ENCODE results near the gene CKMT2. TPM values are rescaled to one million over a fixed set of nuclear protein-coding genes. Genes with fewer than 3 reads are reported as not detected.
A peak's percentile ranks its signal among the peaks of the same experiment; 100 is the strongest.

Gene CKMT2
- total RNA-seq, 1 experiment from 2014 or later: not detected

GRCh38 chr5:81213070-81213469 is 20.1 kb upstream of the CKMT2 start:
- no peak overlapping the region for H3K4me2 ChIP-seq (ENCODE audit: low read length)
- no TSS peak for BruUV-seq (replicated peaks)
- H3K36me3 ChIP-seq (ENCODE audit: low read depth, low read length): no peaks in the 10 kb centered on the region
- H3K79me2 ChIP-seq (ENCODE audit: low read length): no peaks in the 10 kb centered on the region
- ChIA-PET CTCF (no interaction called here), POLR2A (ENCODE audit: unreplicated experiment) (no interaction called here)
- H3F3A ChIP-seq (ENCODE audit: low read length, unreplicated experiment): no peaks in the 10 kb centered on the region
- no peaks in the 10 kb centered on the region for H3K9me2 ChIP-seq (replicated peaks; ENCODE audit: low read length)
- ATAC-seq: no peak
- H4K20me1 ChIP-seq (ENCODE audit: low read length): no peaks in the 10 kb centered on the region
- TF ChIP-seq, protein P1, sequence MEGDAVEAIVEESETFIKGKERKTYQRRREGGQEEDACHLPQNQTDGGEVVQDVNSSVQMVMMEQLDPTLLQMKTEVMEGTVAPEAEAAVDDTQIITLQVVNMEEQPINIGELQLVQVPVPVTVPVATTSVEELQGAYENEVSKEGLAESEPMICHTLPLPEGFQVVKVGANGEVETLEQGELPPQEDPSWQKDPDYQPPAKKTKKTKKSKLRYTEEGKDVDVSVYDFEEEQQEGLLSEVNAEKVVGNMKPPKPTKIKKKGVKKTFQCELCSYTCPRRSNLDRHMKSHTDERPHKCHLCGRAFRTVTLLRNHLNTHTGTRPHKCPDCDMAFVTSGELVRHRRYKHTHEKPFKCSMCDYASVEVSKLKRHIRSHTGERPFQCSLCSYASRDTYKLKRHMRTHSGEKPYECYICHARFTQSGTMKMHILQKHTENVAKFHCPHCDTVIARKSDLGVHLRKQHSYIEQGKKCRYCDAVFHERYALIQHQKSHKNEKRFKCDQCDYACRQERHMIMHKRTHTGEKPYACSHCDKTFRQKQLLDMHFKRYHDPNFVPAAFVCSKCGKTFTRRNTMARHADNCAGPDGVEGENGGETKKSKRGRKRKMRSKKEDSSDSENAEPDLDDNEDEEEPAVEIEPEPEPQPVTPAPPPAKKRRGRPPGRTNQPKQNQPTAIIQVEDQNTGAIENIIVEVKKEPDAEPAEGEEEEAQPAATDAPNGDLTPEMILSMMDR (conservative IDR thresholded peaks at IDR 0.05; ENCODE audit: low read depth, low read length): no peak
- TF ChIP-seq EZH2 (IDR thresholded peaks at IDR 0.05; ENCODE audit: low read length, unreplicated experiment) (no peak), EZH2phosphoT487 (IDR thresholded peaks at IDR 0.05; ENCODE audit: borderline replicate concordance, low read length) (no peak)
- intact Hi-C loops (cut with micrococcal nuclease): no loop called here
- H3K27me3 ChIP-seq (ENCODE audit: low read length): no peaks in the 10 kb centered on the region
- no peaks in the 10 kb centered on the region for H3K9me3 ChIP-seq (ENCODE audit: low read length)
- DNase-seq: peak; percentile 47
- no peak overlapping the region for H3K27ac ChIP-seq (ENCODE audit: low read length)
- peaks cover 24% of the 10 kb centered on the region for H3K4me1 ChIP-seq (ENCODE audit: insufficient read depth, low read length)
- H3K4me3 ChIP-seq (ENCODE audit: low read length): no peak overlapping the region
- no peak overlapping the region for H2AFZ ChIP-seq (ENCODE audit: low read length)
- H3K9ac ChIP-seq (ENCODE audit: low read length): no peak overlapping the region

DNA sequence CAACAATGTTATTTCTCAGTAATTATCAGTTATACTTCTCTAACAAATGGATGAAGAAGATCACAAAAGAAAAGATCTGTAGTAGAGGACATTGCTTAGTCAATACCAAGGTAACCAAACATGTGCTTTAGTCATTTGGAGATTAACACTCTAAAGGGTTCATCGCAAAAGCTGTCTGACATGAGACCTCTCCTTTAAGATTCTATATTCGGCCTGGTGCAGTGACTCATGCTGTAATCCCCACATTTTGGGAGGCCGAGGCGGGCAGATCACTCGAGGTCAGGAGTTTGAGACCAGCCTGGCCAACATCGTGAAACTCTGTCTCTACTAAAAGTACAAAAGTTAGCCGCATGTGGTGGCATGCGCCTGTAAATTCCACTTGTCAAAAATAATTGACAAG is 18.3 kb upstream of the CKMT2 start:
- Histone ChIP-seq H3K9me3 (ENCODE audit: low read length) (no peaks in the 10 kb centered on the region), H3K9me2 (replicated peaks; ENCODE audit: low read length) (no peaks in the 10 kb centered on the region), H3K27me3 (ENCODE audit: low read length) (no peaks in the 10 kb centered on the region), H3K79me2 (ENCODE audit: low read length) (no peaks in the 10 kb centered on the region), H3F3A (ENCODE audit: low read length, unreplicated experiment) (no peaks in the 10 kb centered on the region), H3K9ac (ENCODE audit: low read length) (no peak overlapping the region), H3K36me3 (ENCODE audit: low read depth, low read length) (no peaks in the 10 kb centered on the region), H2AFZ (ENCODE audit: low read length) (no peak overlapping the region), H3K27ac (ENCODE audit: low read length) (no peak overlapping the region), H3K4me1 (ENCODE audit: insufficient read depth, low read length) (peaks cover 10% of the 10 kb centered on the region), H4K20me1 (ENCODE audit: low read length) (no peaks in the 10 kb centered on the region), H3K4me2 (ENCODE audit: low read length) (no peak overlapping the region), H3K4me3 (ENCODE audit: low read length) (no peak overlapping the region)
- TF ChIP-seq EZH2 (IDR thresholded peaks at IDR 0.05; ENCODE audit: low read length, unreplicated experiment): no peak
- TF ChIP-seq EZH2phosphoT487 (IDR thresholded peaks at IDR 0.05; ENCODE audit: borderline replicate concordance, low read length): no peak
- TF ChIP-seq, protein P1 (conservative IDR thresholded peaks at IDR 0.05; ENCODE audit: low read depth, low read length): no peak
- ChIA-PET CTCF (no interaction called here), POLR2A (ENCODE audit: unreplicated experiment) (no interaction called here)
- DNase-seq (no peak), ATAC-seq (no peak)
- BruUV-seq (replicated peaks): no TSS peak
- intact Hi-C loops (cut with micrococcal nuclease): no loop called here

DNA sequence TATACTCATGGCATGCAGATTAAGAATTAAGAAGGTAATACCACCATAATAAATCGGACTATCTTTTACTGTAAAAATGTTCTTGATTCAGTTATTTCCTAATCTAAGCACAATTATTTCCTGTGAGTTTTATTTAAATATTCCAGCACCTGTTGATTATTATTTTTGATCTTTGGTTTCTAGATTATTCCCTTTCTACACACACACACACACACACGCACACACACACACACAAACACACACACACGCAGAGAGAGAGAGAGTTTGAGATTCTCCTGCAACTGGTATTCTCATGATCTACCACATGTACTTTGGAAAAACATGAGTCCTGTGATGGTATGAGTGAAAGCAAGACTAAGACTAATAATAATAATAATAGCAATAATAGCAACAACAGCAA is 17.0 kb upstream of the CKMT2 start:
- no peaks in the 10 kb centered on the region for H4K20me1 ChIP-seq (ENCODE audit: low read length)
- H3F3A ChIP-seq (ENCODE audit: low read length, unreplicated experiment): no peaks in the 10 kb centered on the region
- H3K9me2 ChIP-seq (replicated peaks; ENCODE audit: low read length): no peaks in the 10 kb centered on the region
- H2AFZ ChIP-seq (ENCODE audit: low read length): no peak overlapping the region
- H3K27me3 ChIP-seq (ENCODE audit: low read length): no peaks in the 10 kb centered on the region
- H3K4me2 ChIP-seq (ENCODE audit: low read length): no peak overlapping the region
- ATAC-seq (no peak), DNase-seq (no peak)
- intact Hi-C loops (cut with micrococcal nuclease): no loop called here
- no peak overlapping the region for H3K27ac ChIP-seq (ENCODE audit: low read length)
- H3K4me1 ChIP-seq (ENCODE audit: insufficient read depth, low read length): peaks cover 7% of the 10 kb centered on the region; the same call in 1 of the 2 replicates
- TF ChIP-seq EZH2phosphoT487 (IDR thresholded peaks at IDR 0.05; ENCODE audit: borderline replicate concordance, low read length) (no peak), EZH2 (IDR thresholded peaks at IDR 0.05; ENCODE audit: low read length, unreplicated experiment) (no peak)
- TF ChIP-seq, protein P1 (conservative IDR thresholded peaks at IDR 0.05; ENCODE audit: low read depth, low read length): no peak
- H3K4me3 ChIP-seq (ENCODE audit: low read length): no peak overlapping the region
- H3K9me3 ChIP-seq (ENCODE audit: low read length): no peaks in the 10 kb centered on the region
- ChIA-PET CTCF (no interaction called here), POLR2A (ENCODE audit: unreplicated experiment) (no interaction called here)
- H3K79me2 ChIP-seq (ENCODE audit: low read length): no peaks in the 10 kb centered on the region
- no TSS peak for BruUV-seq (replicated peaks)
- H3K9ac ChIP-seq (ENCODE audit: low read length): no peak overlapping the region
- H3K36me3 ChIP-seq (ENCODE audit: low read depth, low read length): no peaks in the 10 kb centered on the region
